ENCODE results near the gene SFI1. TPM values are rescaled to one million over a fixed set of nuclear protein-coding genes. Genes with fewer than 3 reads are reported as not detected.

The SFI1 gene
- total RNA-seq, 1 donor from 2014 or later = 13.6 TPM

DNA sequence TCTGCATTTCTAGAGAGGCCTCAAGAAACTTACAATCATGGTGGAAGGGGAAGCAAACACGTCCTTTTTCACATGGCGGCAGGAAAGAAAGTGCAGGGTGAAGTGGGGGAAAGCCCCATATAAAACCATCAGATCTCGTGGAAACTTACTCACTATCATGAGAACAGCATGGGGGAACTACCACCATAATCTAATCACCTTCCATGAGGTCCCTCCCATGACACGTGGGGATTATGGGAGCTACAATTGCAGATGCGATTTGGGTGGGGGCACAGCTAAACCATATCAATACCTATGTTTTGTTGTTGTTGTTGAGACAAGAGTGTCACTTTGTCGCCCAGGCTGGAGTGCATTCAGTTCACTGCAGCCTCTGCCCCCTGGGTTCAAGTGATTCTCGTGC, 29.9 kb downstream of the SFI1 start:
- H3K79me2 ChIP-seq (ENCODE audit: insufficient read depth, low read length) = no peaks in the 10 kb centered on the region
- FAIRE-seq = no peak
- H3K9ac ChIP-seq (ENCODE audit: low read length) = no peak overlapping the region
- H3K9me3 Mint-ChIP-seq (ENCODE audit: unreplicated experiment) = peaks cover 3% of the 10 kb centered on the region
- peaks cover 8% of the 10 kb centered on the region for H3K4me1 Mint-ChIP-seq (ENCODE audit: low read depth, unreplicated experiment)
- H3K27ac Mint-ChIP-seq (ENCODE audit: unreplicated experiment) = no peak overlapping the region
- no peak overlapping the region for H3K27ac ChIP-seq (ENCODE audit: low read depth, low read length)
- peaks cover 9% of the 10 kb centered on the region for H3K36me3 Mint-ChIP-seq (ENCODE audit: low read depth, unreplicated experiment)
- TF ChIP-seq EZH2 (IDR thresholded peaks at IDR 0.05; ENCODE audit: insufficient read depth, low read length) = no peak
- TF ChIP-seq, protein P1, sequence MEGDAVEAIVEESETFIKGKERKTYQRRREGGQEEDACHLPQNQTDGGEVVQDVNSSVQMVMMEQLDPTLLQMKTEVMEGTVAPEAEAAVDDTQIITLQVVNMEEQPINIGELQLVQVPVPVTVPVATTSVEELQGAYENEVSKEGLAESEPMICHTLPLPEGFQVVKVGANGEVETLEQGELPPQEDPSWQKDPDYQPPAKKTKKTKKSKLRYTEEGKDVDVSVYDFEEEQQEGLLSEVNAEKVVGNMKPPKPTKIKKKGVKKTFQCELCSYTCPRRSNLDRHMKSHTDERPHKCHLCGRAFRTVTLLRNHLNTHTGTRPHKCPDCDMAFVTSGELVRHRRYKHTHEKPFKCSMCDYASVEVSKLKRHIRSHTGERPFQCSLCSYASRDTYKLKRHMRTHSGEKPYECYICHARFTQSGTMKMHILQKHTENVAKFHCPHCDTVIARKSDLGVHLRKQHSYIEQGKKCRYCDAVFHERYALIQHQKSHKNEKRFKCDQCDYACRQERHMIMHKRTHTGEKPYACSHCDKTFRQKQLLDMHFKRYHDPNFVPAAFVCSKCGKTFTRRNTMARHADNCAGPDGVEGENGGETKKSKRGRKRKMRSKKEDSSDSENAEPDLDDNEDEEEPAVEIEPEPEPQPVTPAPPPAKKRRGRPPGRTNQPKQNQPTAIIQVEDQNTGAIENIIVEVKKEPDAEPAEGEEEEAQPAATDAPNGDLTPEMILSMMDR (IDR thresholded peaks at IDR 0.05; ENCODE audit: insufficient read depth, low read depth, low read length) = no peak
- H3K4me2 ChIP-seq (ENCODE audit: low read length) = no peak overlapping the region
- H3K27me3 Mint-ChIP-seq (ENCODE audit: low read depth, unreplicated experiment) = no peaks in the 10 kb centered on the region
- DNase-seq (ENCODE audit: low read depth) = no peak
- no peaks in the 10 kb centered on the region for H4K20me1 ChIP-seq (ENCODE audit: insufficient read depth, low read length)
- no peak overlapping the region for H3K4me3 ChIP-seq (ENCODE audit: insufficient read depth, low read depth, low read length)
- no peaks in the 10 kb centered on the region for H3K27me3 ChIP-seq (ENCODE audit: insufficient read depth, low read length)
- H3K9me3 ChIP-seq (ENCODE audit: insufficient read depth, low read depth, low read length) = no peaks in the 10 kb centered on the region
- H2AFZ ChIP-seq (ENCODE audit: low read depth, low read length) = no peak overlapping the region
- H3K4me1 ChIP-seq (ENCODE audit: insufficient read depth, low read length) = peaks cover 12% of the 10 kb centered on the region
- no peak overlapping the region for H3K4me3 Mint-ChIP-seq (ENCODE audit: unreplicated experiment)
- H3K36me3 ChIP-seq (ENCODE audit: insufficient read depth, low read length) = no peaks in the 10 kb centered on the region

DNA sequence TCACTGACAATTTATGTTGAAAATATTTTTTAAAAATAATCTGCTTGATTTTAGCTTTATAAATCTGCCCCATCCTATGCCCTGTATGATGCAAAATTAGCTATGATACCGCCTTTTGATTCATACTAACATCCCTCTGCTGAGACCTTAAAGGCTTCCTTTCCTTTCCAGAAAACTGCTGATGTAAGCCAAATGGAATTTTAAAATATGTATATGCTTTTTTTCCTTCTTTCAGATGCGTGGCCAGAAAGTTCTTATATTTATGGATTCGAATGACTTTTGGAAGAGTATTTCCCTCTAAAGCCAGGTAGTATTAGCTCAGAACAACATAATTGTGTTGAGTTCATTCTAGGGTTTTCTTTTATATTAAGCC, 34.5 kb downstream of the SFI1 start:
- H3K4me2 ChIP-seq (ENCODE audit: low read length) = peak overlapping the region; percentile 60
- no peak for FAIRE-seq
- H3K27me3 ChIP-seq (ENCODE audit: insufficient read depth, low read length) = no peaks in the 10 kb centered on the region
- peak; percentile 55 for DNase-seq (ENCODE audit: low read depth)
- peaks cover 12% of the 10 kb centered on the region for H3K4me1 ChIP-seq (ENCODE audit: insufficient read depth, low read length)
- H3K79me2 ChIP-seq (ENCODE audit: insufficient read depth, low read length) = no peaks in the 10 kb centered on the region
- H3K9me3 ChIP-seq (ENCODE audit: insufficient read depth, low read depth, low read length) = no peaks in the 10 kb centered on the region
- Mint-ChIP-seq H3K9me3 (ENCODE audit: unreplicated experiment) (peaks cover 3% of the 10 kb centered on the region), H3K27ac (ENCODE audit: unreplicated experiment) (peak overlapping the region; percentile 76), H3K36me3 (ENCODE audit: low read depth, unreplicated experiment) (peaks cover 7% of the 10 kb centered on the region), H3K27me3 (ENCODE audit: low read depth, unreplicated experiment) (no peaks in the 10 kb centered on the region), H3K4me1 (ENCODE audit: low read depth, unreplicated experiment) (peaks cover 17% of the 10 kb centered on the region), H3K4me3 (ENCODE audit: unreplicated experiment) (no peak overlapping the region)
- H3K4me3 ChIP-seq (ENCODE audit: insufficient read depth, low read depth, low read length) = no peak overlapping the region
- H3K9ac ChIP-seq (ENCODE audit: low read length) = peak overlapping the region; percentile 1
- no peak overlapping the region for H2AFZ ChIP-seq (ENCODE audit: low read depth, low read length)
- TF ChIP-seq, protein P1 (IDR thresholded peaks at IDR 0.05; ENCODE audit: insufficient read depth, low read depth, low read length) = no peak
- no peak for TF ChIP-seq EZH2 (IDR thresholded peaks at IDR 0.05; ENCODE audit: insufficient read depth, low read length)
- H3K36me3 ChIP-seq (ENCODE audit: insufficient read depth, low read length) = no peaks in the 10 kb centered on the region
- peak overlapping the region; percentile 61 for H3K27ac ChIP-seq (ENCODE audit: low read depth, low read length)
- no peaks in the 10 kb centered on the region for H4K20me1 ChIP-seq (ENCODE audit: insufficient read depth, low read length)

DNA sequence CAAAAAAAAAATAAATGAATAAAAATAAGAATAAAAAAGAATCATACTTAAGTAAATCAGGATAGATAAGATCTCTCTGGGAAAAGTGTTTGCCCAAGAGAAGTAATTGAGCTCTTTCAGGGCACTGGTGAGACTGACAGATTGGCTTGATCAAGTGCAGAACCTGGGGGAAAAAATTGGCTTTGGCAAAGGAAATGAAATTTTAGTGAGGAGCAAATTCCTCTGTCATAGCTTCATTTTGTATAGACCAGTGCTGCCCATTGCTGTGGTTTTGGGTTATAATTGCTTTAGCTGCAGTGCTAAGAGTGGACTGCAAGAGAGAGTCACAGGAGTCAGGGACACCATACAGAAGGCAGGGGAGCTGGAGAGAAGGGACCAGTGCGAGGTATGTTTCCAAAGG, 35.7 kb downstream of the SFI1 start:
- H3K36me3 Mint-ChIP-seq (ENCODE audit: low read depth, unreplicated experiment) = peaks cover 3% of the 10 kb centered on the region
- H3K27me3 Mint-ChIP-seq (ENCODE audit: low read depth, unreplicated experiment) = no peaks in the 10 kb centered on the region

More for the DNA sequence above, 35.7 kb downstream of the SFI1 start:
- Histone ChIP-seq H3K4me2 (ENCODE audit: low read length) (no peak overlapping the region), H4K20me1 (ENCODE audit: insufficient read depth, low read length) (no peaks in the 10 kb centered on the region), H3K9me3 (ENCODE audit: insufficient read depth, low read depth, low read length) (no peaks in the 10 kb centered on the region), H3K36me3 (ENCODE audit: insufficient read depth, low read length) (no peaks in the 10 kb centered on the region), H3K27ac (ENCODE audit: low read depth, low read length) (no peak overlapping the region), H3K79me2 (ENCODE audit: insufficient read depth, low read length) (no peaks in the 10 kb centered on the region), H2AFZ (ENCODE audit: low read depth, low read length) (no peak overlapping the region), H3K4me1 (ENCODE audit: insufficient read depth, low read length) (peaks cover 12% of the 10 kb centered on the region), H3K9ac (ENCODE audit: low read length) (no peak overlapping the region), H3K27me3 (ENCODE audit: insufficient read depth, low read length) (no peaks in the 10 kb centered on the region), H3K4me3 (ENCODE audit: insufficient read depth, low read depth, low read length) (no peak overlapping the region)
- DNase-seq (ENCODE audit: low read depth) (peak; percentile 39), FAIRE-seq (no peak)
- TF ChIP-seq EZH2 (IDR thresholded peaks at IDR 0.05; ENCODE audit: insufficient read depth, low read length) = no peak
- TF ChIP-seq, protein P1 (IDR thresholded peaks at IDR 0.05; ENCODE audit: insufficient read depth, low read depth, low read length) = no peak
- Mint-ChIP-seq H3K27ac (ENCODE audit: unreplicated experiment) (no peak overlapping the region), H3K4me3 (ENCODE audit: unreplicated experiment) (no peak overlapping the region), H3K9me3 (ENCODE audit: unreplicated experiment) (no peaks in the 10 kb centered on the region), H3K4me1 (ENCODE audit: low read depth, unreplicated experiment) (peaks cover 17% of the 10 kb centered on the region)
